ENCODE measurements around the gene PIGC. TPM values are rescaled to one million over a fixed set of nuclear protein-coding genes. Genes with fewer than 3 reads are reported as not detected.

PIGC gene
- total RNA-seq, 1 donor from 2014 or later: 30.5 TPM

DNA sequence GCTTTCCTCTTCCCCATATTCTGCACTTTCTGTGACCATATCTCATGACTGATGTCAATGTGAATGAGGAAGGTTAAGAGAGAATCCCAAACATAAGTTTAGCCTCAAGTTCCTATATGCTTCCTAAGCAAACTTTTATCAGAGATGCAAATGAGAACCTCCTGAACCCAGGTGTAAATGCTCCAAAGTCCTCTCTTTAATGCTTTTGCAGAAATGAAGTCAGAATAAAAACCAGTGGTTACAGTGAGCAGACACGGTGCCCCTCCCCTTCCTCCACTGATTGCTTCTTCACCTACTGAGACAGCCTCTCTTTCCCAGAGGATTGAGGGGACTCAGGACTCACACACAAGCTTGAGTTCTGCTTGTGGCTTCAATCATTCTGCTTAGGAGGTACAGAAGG, 11.6 kb upstream of the PIGC start:
- TF ChIP-seq, protein P1, sequence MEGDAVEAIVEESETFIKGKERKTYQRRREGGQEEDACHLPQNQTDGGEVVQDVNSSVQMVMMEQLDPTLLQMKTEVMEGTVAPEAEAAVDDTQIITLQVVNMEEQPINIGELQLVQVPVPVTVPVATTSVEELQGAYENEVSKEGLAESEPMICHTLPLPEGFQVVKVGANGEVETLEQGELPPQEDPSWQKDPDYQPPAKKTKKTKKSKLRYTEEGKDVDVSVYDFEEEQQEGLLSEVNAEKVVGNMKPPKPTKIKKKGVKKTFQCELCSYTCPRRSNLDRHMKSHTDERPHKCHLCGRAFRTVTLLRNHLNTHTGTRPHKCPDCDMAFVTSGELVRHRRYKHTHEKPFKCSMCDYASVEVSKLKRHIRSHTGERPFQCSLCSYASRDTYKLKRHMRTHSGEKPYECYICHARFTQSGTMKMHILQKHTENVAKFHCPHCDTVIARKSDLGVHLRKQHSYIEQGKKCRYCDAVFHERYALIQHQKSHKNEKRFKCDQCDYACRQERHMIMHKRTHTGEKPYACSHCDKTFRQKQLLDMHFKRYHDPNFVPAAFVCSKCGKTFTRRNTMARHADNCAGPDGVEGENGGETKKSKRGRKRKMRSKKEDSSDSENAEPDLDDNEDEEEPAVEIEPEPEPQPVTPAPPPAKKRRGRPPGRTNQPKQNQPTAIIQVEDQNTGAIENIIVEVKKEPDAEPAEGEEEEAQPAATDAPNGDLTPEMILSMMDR (IDR thresholded peaks at IDR 0.05): no peak
- Mint-ChIP-seq H3K27me3 (ENCODE audit: unreplicated experiment) (peaks cover 5% of the 10 kb centered on the region), H3K4me1 (ENCODE audit: unreplicated experiment) (peaks cover 4% of the 10 kb centered on the region), H3K27ac (ENCODE audit: unreplicated experiment) (no peak overlapping the region), H3K9me3 (ENCODE audit: unreplicated experiment) (no peaks in the 10 kb centered on the region), H3K4me3 (ENCODE audit: unreplicated experiment) (no peak overlapping the region), H3K36me3 (ENCODE audit: unreplicated experiment) (no peaks in the 10 kb centered on the region)
- DNase-seq (ENCODE audit: extremely low spot score, unreplicated experiment): no peak

DNA sequence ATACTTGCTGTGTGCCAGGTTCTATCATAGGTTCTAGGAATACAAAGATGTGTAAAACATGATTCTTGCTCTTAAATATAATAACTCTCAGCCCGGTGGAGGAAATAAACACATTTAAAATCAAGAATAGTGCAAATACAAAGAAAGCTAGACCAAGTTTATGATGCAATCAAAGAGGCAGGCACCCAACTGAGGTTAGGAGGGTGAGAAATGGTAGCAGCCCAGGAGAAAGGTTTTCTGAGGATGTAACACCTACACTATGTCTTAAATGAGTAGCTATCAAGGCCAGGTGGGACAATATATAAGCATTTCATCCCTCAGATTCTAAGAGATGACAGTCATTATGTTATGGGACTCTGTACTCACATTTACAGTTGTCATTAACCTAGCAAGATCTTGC, 9.7 kb upstream of the PIGC start:
- Mint-ChIP-seq H3K27ac (ENCODE audit: unreplicated experiment) (no peak overlapping the region), H3K4me1 (ENCODE audit: unreplicated experiment) (peaks cover 2% of the 10 kb centered on the region), H3K9me3 (ENCODE audit: unreplicated experiment) (no peaks in the 10 kb centered on the region), H3K36me3 (ENCODE audit: unreplicated experiment) (no peaks in the 10 kb centered on the region), H3K4me3 (ENCODE audit: unreplicated experiment) (no peak overlapping the region), H3K27me3 (ENCODE audit: unreplicated experiment) (peaks cover 5% of the 10 kb centered on the region)
- DNase-seq (ENCODE audit: extremely low spot score, unreplicated experiment): no peak
- TF ChIP-seq, protein P1 (IDR thresholded peaks at IDR 0.05): no peak

DNA sequence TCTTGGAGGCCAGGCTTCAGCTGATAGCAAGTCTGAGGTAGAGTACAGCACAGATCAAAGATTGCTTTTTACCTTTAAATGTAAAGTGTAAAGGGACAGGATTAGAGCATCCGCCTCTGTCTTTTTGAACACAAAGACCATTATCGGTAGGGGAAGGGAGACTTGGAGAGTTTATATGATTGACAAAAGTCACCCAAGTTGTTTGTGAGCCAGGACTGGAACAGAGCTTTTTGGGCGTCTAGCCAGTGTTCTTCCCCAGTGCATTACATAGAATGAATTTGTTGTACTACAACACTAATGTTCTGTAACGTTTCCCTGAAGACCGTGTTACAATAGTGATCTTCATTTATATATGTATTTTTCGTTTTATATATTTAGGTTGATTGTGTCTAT, 9.3 kb upstream of the PIGC start:
- Mint-ChIP-seq H3K4me3 (ENCODE audit: unreplicated experiment) (no peak overlapping the region), H3K9me3 (ENCODE audit: unreplicated experiment) (no peaks in the 10 kb centered on the region), H3K27me3 (ENCODE audit: unreplicated experiment) (peaks cover 5% of the 10 kb centered on the region), H3K27ac (ENCODE audit: unreplicated experiment) (no peak overlapping the region), H3K4me1 (ENCODE audit: unreplicated experiment) (peaks cover 2% of the 10 kb centered on the region), H3K36me3 (ENCODE audit: unreplicated experiment) (no peaks in the 10 kb centered on the region)
- TF ChIP-seq, protein P1 (IDR thresholded peaks at IDR 0.05): no peak
- DNase-seq (ENCODE audit: extremely low spot score, unreplicated experiment): no peak

DNA sequence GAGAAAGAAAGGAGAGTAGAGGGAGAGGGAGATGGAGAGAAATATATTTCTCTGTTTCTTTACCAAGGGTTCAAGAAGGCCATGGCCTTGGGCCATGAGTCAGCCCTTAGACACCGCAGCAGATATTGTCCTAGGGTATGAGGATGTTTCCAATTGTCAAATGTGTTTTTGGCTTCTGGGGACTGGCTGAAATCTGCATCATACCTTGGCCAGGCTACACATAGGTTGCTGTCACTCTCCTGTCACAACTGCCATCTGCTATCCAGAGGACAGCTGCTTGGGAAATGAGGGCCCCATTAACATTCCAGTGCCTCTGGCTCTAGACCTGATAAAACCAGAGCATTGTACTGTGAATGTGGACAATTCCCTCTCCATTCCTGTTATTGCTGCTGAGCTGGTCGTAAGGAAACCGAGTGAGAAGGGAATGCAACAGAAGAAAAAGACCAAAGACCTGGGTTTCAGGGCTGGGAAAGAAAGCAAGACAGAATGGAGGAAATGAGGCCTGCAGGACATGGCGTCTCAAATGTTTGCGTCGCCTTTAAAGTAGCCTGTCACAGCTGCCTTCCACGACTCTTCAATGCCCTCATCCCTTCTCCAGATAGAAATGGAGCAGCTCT, 8.8 kb upstream of the PIGC start:
- no peak for DNase-seq (ENCODE audit: extremely low spot score, unreplicated experiment)
- H3K27me3 Mint-ChIP-seq (ENCODE audit: unreplicated experiment): peaks cover under 1% of the 10 kb centered on the region
- TF ChIP-seq, protein P1 (IDR thresholded peaks at IDR 0.05): no peak
- no peak overlapping the region for H3K27ac Mint-ChIP-seq (ENCODE audit: unreplicated experiment)
- H3K4me1 Mint-ChIP-seq (ENCODE audit: unreplicated experiment): peaks cover 2% of the 10 kb centered on the region
- H3K36me3 Mint-ChIP-seq (ENCODE audit: unreplicated experiment): no peaks in the 10 kb centered on the region
- H3K4me3 Mint-ChIP-seq (ENCODE audit: unreplicated experiment): no peak overlapping the region
- H3K9me3 Mint-ChIP-seq (ENCODE audit: unreplicated experiment): no peaks in the 10 kb centered on the region

DNA sequence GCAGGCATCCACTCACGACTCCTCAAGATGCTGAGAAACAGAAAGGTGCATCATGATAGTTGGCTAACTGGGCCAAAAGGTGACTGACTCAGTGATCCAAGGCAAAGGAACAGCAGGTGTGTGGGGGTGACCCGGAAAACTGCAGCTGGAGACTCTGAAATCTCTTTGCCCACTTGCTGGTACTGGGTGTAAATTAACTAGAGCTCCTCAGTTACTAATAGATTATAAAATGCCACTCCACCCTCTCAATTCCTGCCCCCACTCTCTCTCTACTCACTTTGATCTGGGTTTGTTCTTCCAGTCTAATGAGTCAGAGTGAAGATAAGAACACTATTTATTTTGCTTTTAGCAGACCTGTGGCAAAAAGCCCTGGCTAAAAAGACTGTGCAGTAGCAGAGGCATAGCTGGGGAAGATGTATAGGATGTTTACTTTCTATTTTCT, 7.2 kb upstream of the PIGC start:
- Mint-ChIP-seq H3K4me3 (ENCODE audit: unreplicated experiment) (no peak overlapping the region), H3K9me3 (ENCODE audit: unreplicated experiment) (no peaks in the 10 kb centered on the region), H3K27ac (ENCODE audit: unreplicated experiment) (no peak overlapping the region), H3K36me3 (ENCODE audit: unreplicated experiment) (no peaks in the 10 kb centered on the region), H3K4me1 (ENCODE audit: unreplicated experiment) (peaks cover 2% of the 10 kb centered on the region), H3K27me3 (ENCODE audit: unreplicated experiment) (no peaks in the 10 kb centered on the region)
- DNase-seq (ENCODE audit: extremely low spot score, unreplicated experiment): no peak
- TF ChIP-seq, protein P1 (IDR thresholded peaks at IDR 0.05): no peak

Measured in osteocyte (in vitro differentiated cells).